ENCODE measurements around the gene PCSK1N. TPM values are rescaled to one million over a fixed set of nuclear protein-coding genes. Genes with fewer than 3 reads are reported as not detected.
"Not testable (repeated sequence)": the region's sequence is repeated elsewhere in the genome, so short reads cannot be mapped to it uniquely, and the experiment has no call there.

The PCSK1N gene
- total RNA-seq (2014; rRNA removed; shearing (Covaris generic)) = 2.7 and 3.2 TPM in 2 replicates

GRCh38 chrX:48835524-48836329 lies at the start of gene PCSK1N:
Gene PCSK1N (minus strand): TSS chrX:48835610. CDS start chrX:48835532, 78 bp downstream.
- no peak for DNase-seq (ENCODE audit: low read depth in 1 of 2, low spot score in 2 of 2)
- Histone ChIP-seq H3K27ac (no peak within 1 kb of the TSS), H3K36me3 (no peaks in the 10 kb centered on the region), H3K4me1 (replicated peaks) (no peaks in the 10 kb centered on the region), H3K4me3 (peak within 1 kb of the TSS; percentile 28), H3K9me3 (replicated peaks) (no peaks in the 10 kb centered on the region), H3K27me3 (replicated peaks) (peaks cover 5% of the 10 kb centered on the region; the same call in 1 of the 2 replicates)

GRCh38 chrX:48883729-48884128 lies 48.3 kb upstream of the PCSK1N start:
- Histone ChIP-seq H3K36me3 (no peaks in the 10 kb centered on the region), H3K4me1 (replicated peaks) (no peaks in the 10 kb centered on the region), H3K4me3 (no peak overlapping the region), H3K27ac (no peak overlapping the region), H3K27me3 (replicated peaks) (no peaks in the 10 kb centered on the region), H3K9me3 (replicated peaks) (no peaks in the 10 kb centered on the region)
- DNase-seq (ENCODE audit: low read depth in 1 of 2, low spot score in 2 of 2) = no peak

- not testable (repeated sequence) for H3K27me3 ChIP-seq (replicated peaks); H3K4me3 ChIP-seq; H3K36me3 ChIP-seq; H3K9me3 ChIP-seq (replicated peaks); H3K27ac ChIP-seq; H3K4me1 ChIP-seq (replicated peaks); DNase-seq (ENCODE audit: low read depth in 1 of 2, low spot score in 2 of 2)
Measured at GRCh38 chrX:48876944-48877343, 41.5 kb upstream of the PCSK1N start.

- not testable (repeated sequence) for H3K27me3 ChIP-seq (replicated peaks); H3K27ac ChIP-seq; H3K4me1 ChIP-seq (replicated peaks); DNase-seq (ENCODE audit: low read depth in 1 of 2, low spot score in 2 of 2); H3K4me3 ChIP-seq; H3K9me3 ChIP-seq (replicated peaks); H3K36me3 ChIP-seq
Measured at GRCh38 chrX:48872017-48872416, 36.6 kb upstream of the PCSK1N start.

GRCh38 chrX:48864210-48864609 lies 28.8 kb upstream of the PCSK1N start:
- Histone ChIP-seq H3K36me3 (no peaks in the 10 kb centered on the region), H3K4me1 (replicated peaks) (peaks cover 18% of the 10 kb centered on the region), H3K4me3 (no peak overlapping the region), H3K9me3 (replicated peaks) (no peaks in the 10 kb centered on the region), H3K27me3 (replicated peaks) (no peaks in the 10 kb centered on the region), H3K27ac (no peak overlapping the region)
- peak in 1 of 2 experiments; percentile 28 for DNase-seq (ENCODE audit: low read depth in 1 of 2, low spot score in 2 of 2)

GRCh38 chrX:48854898-48855297 lies 19.5 kb upstream of the PCSK1N start:
- H3K27me3 ChIP-seq (replicated peaks) = no peaks in the 10 kb centered on the region
- no peak for DNase-seq (ENCODE audit: low read depth in 1 of 2, low spot score in 2 of 2)
- H3K9me3 ChIP-seq (replicated peaks) = no peaks in the 10 kb centered on the region
- no peaks in the 10 kb centered on the region for H3K4me1 ChIP-seq (replicated peaks)
- H3K36me3 ChIP-seq = no peaks in the 10 kb centered on the region
- no peak overlapping the region for H3K27ac ChIP-seq
- H3K4me3 ChIP-seq = no peak overlapping the region

GRCh38 chrX:48854121-48854804 lies 18.9 kb upstream of the PCSK1N start:
- not testable (repeated sequence) for H3K4me1 ChIP-seq (replicated peaks); H3K9me3 ChIP-seq (replicated peaks); H3K27ac ChIP-seq; H3K4me3 ChIP-seq; H3K36me3 ChIP-seq; H3K27me3 ChIP-seq (replicated peaks); DNase-seq (ENCODE audit: low read depth in 1 of 2, low spot score in 2 of 2)

GRCh38 chrX:48853494-48853893 lies 18.1 kb upstream of the PCSK1N start:
- DNase-seq (ENCODE audit: low read depth in 1 of 2, low spot score in 2 of 2); H3K4me1 ChIP-seq (replicated peaks); H3K9me3 ChIP-seq (replicated peaks); H3K36me3 ChIP-seq; H3K4me3 ChIP-seq; H3K27ac ChIP-seq; H3K27me3 ChIP-seq (replicated peaks): not testable (repeated sequence)

GRCh38 chrX:48852857-48853256 lies 17.4 kb upstream of the PCSK1N start:
- DNase-seq (ENCODE audit: low read depth in 1 of 2, low spot score in 2 of 2) = no peak
- no peaks in the 10 kb centered on the region for H3K27me3 ChIP-seq (replicated peaks)
- no peaks in the 10 kb centered on the region for H3K4me1 ChIP-seq (replicated peaks)
- no peak overlapping the region for H3K4me3 ChIP-seq
- H3K27ac ChIP-seq = no peak overlapping the region
- H3K36me3 ChIP-seq = no peaks in the 10 kb centered on the region
- H3K9me3 ChIP-seq (replicated peaks) = no peaks in the 10 kb centered on the region

- H3K27me3 ChIP-seq (replicated peaks) = no peaks in the 10 kb centered on the region
- no peaks in the 10 kb centered on the region for H3K4me1 ChIP-seq (replicated peaks)
- H3K9me3 ChIP-seq (replicated peaks) = no peaks in the 10 kb centered on the region
- no peaks in the 10 kb centered on the region for H3K36me3 ChIP-seq
- no peak overlapping the region for H3K27ac ChIP-seq
- H3K4me3 ChIP-seq = no peak overlapping the region
- no peak for DNase-seq (ENCODE audit: low read depth in 1 of 2, low spot score in 2 of 2)
Measured at GRCh38 chrX:48848847-48849246, 13.4 kb upstream of the PCSK1N start.

- DNase-seq (ENCODE audit: low read depth in 1 of 2, low spot score in 2 of 2) = no peak
- H3K4me1 ChIP-seq (replicated peaks) = no peaks in the 10 kb centered on the region
- H3K27me3 ChIP-seq (replicated peaks) = peaks cover 5% of the 10 kb centered on the region; the same call in 1 of the 2 replicates
Measured at GRCh38 chrX:48839686-48840085, 4.3 kb upstream of the PCSK1N start.

GRCh38 chrX:48834383-48834709 lies 1.1 kb downstream of the PCSK1N start:
- Histone ChIP-seq H3K9me3 (replicated peaks) (no peaks in the 10 kb centered on the region), H3K27me3 (replicated peaks) (peaks cover 5% of the 10 kb centered on the region; the same call in 1 of the 2 replicates), H3K36me3 (no peaks in the 10 kb centered on the region), H3K4me3 (no peak overlapping the region), H3K27ac (no peak overlapping the region), H3K4me1 (replicated peaks) (no peaks in the 10 kb centered on the region)
- DNase-seq (ENCODE audit: low read depth in 1 of 2, low spot score in 2 of 2) = no peak

More at GRCh38 chrX:48839686-48840085, 4.3 kb upstream of the PCSK1N start:
- Histone ChIP-seq H3K4me3 (no peak overlapping the region), H3K27ac (no peak overlapping the region), H3K36me3 (no peaks in the 10 kb centered on the region), H3K9me3 (replicated peaks) (no peaks in the 10 kb centered on the region)

- Histone ChIP-seq H3K9me3 (replicated peaks) (no peaks in the 10 kb centered on the region), H3K27ac (no peak overlapping the region), H3K27me3 (replicated peaks) (peaks cover 5% of the 10 kb centered on the region; the same call in 1 of the 2 replicates), H3K36me3 (no peaks in the 10 kb centered on the region), H3K4me3 (no peak overlapping the region), H3K4me1 (replicated peaks) (no peaks in the 10 kb centered on the region)
- DNase-seq (ENCODE audit: low read depth in 1 of 2, low spot score in 2 of 2) = no peak
Measured at GRCh38 chrX:48833542-48834138, 1.8 kb downstream of the PCSK1N start.

- Histone ChIP-seq H3K27ac (no peak overlapping the region), H3K27me3 (replicated peaks) (peaks cover 5% of the 10 kb centered on the region; the same call in 1 of the 2 replicates), H3K4me3 (no peak overlapping the region)
Measured at GRCh38 chrX:48831909-48832291, 3.5 kb downstream of the PCSK1N start.

More at GRCh38 chrX:48831909-48832291, 3.5 kb downstream of the PCSK1N start:
- Histone ChIP-seq H3K4me1 (replicated peaks) (no peaks in the 10 kb centered on the region), H3K36me3 (no peaks in the 10 kb centered on the region), H3K9me3 (replicated peaks) (no peaks in the 10 kb centered on the region)
- no peak for DNase-seq (ENCODE audit: low read depth in 1 of 2, low spot score in 2 of 2)
